ENCODE measurements around the gene RWDD4. TPM values are rescaled to one million over a fixed set of nuclear protein-coding genes. Genes with fewer than 3 reads are reported as not detected.
"Not testable (repeated sequence)": the region's sequence is repeated elsewhere in the genome, so short reads cannot be mapped to it uniquely, and the experiment has no call there.

The RWDD4 gene
- total RNA-seq, 1 donor from 2014 or later, result 31.5 TPM

DNA sequence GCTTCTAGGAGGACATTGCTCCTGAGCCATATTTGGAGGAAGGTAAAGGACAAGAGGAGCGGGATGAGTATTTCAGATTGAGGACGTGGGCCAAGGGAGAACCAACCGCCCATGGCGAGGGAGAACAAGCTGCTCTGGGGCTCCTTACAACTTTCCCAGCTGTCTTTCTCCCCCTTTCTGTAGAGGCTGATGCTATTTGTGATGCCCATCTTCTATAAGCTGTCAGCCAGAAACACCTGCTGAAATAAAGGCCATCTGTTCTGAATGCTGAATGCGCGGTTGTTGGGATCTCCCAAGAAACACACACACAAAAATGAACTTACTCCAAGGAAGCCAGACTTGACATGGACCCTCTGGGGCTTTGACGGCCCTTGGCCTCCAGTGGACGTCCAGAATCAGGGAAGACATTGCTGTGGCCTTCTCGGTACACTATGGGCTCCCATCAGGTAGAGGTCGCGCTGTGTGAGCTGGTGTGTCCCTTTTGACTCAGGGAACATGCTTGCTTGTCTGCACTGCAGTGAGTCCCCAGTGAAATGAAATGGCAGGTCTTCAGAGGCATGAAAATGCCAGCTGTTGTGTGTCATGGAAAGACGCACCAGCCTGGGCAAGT, 30.9 kb downstream of the RWDD4 start:
- Mint-ChIP-seq H3K4me1 (no peaks in the 10 kb centered on the region), H3K27me3 (no peaks in the 10 kb centered on the region), H3K27ac (no peak overlapping the region), H3K36me3 (ENCODE audit: low read depth) (no peaks in the 10 kb centered on the region), H3K9me3 (no peaks in the 10 kb centered on the region), H3K4me3 (no peak overlapping the region)
- intact Hi-C loops (cut with micrococcal nuclease), result no loop called here
- no peak for DNase-seq

DNA sequence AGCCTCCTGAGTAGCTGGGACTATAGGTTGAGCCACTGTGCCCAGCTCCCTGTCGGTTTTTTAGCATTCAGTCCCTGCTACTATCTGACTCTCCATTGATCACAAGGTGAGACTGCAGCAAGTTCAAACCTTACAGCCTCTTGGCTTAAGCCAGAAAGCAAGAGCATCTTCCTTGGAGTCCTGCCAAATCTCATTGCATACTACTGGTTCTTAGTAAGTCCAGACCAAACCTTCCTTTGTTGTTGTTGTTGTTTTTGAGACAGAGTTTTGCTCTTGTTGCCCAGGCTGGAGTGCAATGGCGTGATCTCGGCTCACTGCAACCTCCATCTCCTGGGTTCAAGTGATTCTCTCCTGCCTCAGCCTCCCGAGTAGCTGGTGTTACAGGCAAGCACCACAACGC, 31.7 kb downstream of the RWDD4 start:
- H3K4me1 Mint-ChIP-seq; H3K27ac Mint-ChIP-seq; DNase-seq; H3K4me3 Mint-ChIP-seq; intact Hi-C loops (cut with micrococcal nuclease); H3K9me3 Mint-ChIP-seq; H3K36me3 Mint-ChIP-seq (ENCODE audit: low read depth); H3K27me3 Mint-ChIP-seq: not testable (repeated sequence)

DNA sequence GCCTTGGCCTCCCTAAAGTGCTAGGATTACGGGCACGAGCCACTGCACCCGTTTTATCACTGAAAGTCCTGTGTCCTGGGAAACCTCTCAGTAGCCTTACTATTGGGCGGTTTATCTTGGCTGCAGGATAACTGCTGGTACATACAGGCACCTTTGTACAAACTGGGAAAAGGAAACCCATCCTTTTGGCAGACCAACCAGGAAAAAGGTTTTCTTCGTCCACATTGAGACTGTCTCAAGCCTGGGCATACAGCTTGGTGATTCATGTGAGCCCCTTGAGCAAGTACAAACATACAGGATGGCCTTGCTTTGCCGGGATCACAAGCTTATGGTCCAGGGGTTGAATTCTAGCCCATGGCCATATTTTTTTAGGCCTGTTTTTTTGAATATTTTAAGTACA, 32.8 kb downstream of the RWDD4 start:
- H3K36me3 Mint-ChIP-seq (ENCODE audit: low read depth), result no peaks in the 10 kb centered on the region
- no peak overlapping the region for H3K27ac Mint-ChIP-seq
- peaks cover 1% of the 10 kb centered on the region for H3K4me1 Mint-ChIP-seq
- DNase-seq, result no peak
- intact Hi-C loops (cut with micrococcal nuclease), result no loop called here
- H3K9me3 Mint-ChIP-seq, result no peaks in the 10 kb centered on the region
- peaks cover 1% of the 10 kb centered on the region for H3K27me3 Mint-ChIP-seq
- H3K4me3 Mint-ChIP-seq, result no peak overlapping the region

DNA sequence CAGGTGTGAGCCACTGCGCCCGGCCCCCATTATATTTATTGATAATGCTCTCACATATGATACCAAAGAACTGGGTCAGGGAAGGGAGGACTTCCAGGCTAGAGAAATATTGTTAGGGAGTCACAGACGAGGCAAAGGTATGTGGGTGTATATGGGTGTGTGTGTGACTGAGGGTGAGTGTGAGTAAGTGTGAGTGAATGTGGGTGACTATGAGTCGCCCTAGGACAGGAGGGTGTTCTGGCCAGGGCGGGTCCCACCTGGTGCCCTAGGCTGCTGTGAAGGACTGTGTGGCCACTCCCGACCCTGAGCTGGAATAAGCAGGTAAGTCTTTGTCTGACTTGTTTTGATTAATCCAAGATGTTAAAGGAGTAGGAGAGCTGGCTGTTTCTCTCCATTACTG, 34.4 kb downstream of the RWDD4 start:
- no peak overlapping the region for H3K27ac Mint-ChIP-seq
- no peaks in the 10 kb centered on the region for H3K9me3 Mint-ChIP-seq
- no peaks in the 10 kb centered on the region for H3K36me3 Mint-ChIP-seq (ENCODE audit: low read depth)
- peaks cover 1% of the 10 kb centered on the region for H3K4me1 Mint-ChIP-seq
- DNase-seq, result no peak
- H3K4me3 Mint-ChIP-seq, result no peak overlapping the region
- peaks cover 5% of the 10 kb centered on the region for H3K27me3 Mint-ChIP-seq
- intact Hi-C loops (cut with micrococcal nuclease), result no loop called here

DNA sequence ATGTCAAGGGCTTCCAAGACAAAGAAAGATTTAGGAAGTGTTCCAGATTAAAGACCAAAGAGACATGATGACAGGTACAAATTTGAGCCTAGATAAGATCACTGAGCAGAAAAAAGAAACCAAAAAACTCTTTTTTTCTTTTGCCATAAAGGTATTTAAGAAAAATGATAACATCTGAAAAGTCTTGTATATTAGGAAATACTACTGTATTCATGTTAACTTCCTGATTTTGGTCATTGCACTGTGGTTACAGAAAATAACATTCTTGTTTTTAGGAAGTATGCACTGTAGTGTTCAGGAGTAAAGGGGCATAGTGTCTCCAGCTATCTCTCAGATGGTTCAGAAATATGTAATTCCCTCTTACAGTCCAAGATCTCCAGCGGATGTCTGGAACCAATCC, 37.1 kb downstream of the RWDD4 start:
- Mint-ChIP-seq H3K9me3 (no peaks in the 10 kb centered on the region), H3K27me3 (peaks cover 5% of the 10 kb centered on the region), H3K4me3 (no peak overlapping the region), H3K36me3 (ENCODE audit: low read depth) (no peaks in the 10 kb centered on the region), H3K4me1 (peaks cover 1% of the 10 kb centered on the region), H3K27ac (no peak overlapping the region)
- DNase-seq, result no peak
- intact Hi-C loops (cut with micrococcal nuclease), result no loop called here

DNA sequence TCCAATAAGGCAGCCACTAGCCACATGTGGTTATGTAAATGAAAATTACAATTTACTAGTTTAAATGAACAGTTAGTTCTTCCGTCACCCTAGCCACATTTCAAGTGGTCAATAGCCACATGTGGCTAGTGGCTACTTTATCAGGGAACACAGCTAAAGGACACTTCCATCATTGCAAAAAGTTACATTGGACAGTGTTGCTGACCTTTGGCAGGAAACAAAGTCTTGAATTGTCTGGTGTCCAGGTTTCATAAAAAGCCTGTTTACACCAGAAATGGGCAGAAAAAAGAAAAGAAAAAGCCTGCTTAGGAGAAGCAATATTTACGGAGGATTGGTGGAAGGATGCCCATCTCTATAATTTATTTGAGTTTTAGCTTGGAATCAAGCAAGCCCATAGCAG, 38.6 kb downstream of the RWDD4 start:
- intact Hi-C loops (cut with micrococcal nuclease), result no loop called here
- peaks cover 1% of the 10 kb centered on the region for H3K4me1 Mint-ChIP-seq
- DNase-seq, result no peak
- H3K9me3 Mint-ChIP-seq, result no peaks in the 10 kb centered on the region
- no peak overlapping the region for H3K27ac Mint-ChIP-seq
- no peaks in the 10 kb centered on the region for H3K36me3 Mint-ChIP-seq (ENCODE audit: low read depth)
- no peak overlapping the region for H3K4me3 Mint-ChIP-seq
- H3K27me3 Mint-ChIP-seq, result peaks cover 5% of the 10 kb centered on the region

DNA sequence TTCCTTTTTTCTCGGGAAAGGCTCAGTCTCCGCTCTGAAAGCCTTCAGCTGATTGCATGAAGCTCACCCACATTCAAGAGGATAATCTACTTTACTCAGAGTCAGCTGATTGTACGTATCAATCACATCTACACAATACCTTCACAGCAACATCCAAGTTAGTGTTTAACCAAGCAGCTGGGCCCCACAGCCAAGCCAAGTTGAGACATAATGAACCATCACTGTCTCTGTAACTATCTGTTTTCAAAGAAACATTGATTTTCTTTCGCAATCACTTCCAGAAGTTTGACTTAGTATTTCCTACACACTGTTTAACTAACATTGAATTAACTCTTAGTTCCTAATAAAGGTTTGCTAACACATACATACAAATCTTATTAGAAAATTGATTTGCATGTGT, 40.3 kb downstream of the RWDD4 start:
- intact Hi-C loops (cut with micrococcal nuclease), result no loop called here
- H3K36me3 Mint-ChIP-seq (ENCODE audit: low read depth), result no peaks in the 10 kb centered on the region
- no peak overlapping the region for H3K27ac Mint-ChIP-seq
- H3K27me3 Mint-ChIP-seq, result peaks cover 7% of the 10 kb centered on the region
- H3K4me3 Mint-ChIP-seq, result no peak overlapping the region
- no peak for DNase-seq
- peaks cover 1% of the 10 kb centered on the region for H3K4me1 Mint-ChIP-seq
- no peaks in the 10 kb centered on the region for H3K9me3 Mint-ChIP-seq

DNA sequence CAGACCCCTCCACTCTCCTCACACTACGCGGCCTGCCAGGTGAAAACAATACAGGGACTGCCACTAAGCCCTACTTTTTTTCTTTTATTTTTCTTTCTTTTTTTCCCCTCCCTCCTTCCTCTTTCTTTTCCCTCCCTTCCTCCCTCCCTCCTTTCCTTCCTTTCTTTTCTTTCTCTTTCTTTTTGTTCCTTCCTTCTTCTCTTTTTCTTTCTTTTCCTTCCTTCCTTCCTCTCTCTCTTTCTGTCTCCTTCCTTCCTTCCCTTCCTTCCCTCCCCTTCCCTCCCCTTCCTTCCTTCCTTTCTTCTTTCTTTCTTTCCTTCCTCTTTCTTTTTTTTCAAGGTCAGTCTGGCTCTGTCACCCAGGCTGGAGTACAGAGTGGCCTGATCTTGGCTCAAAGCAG, 41.9 kb downstream of the RWDD4 start:
- H3K27ac Mint-ChIP-seq, result no peak overlapping the region
- peaks cover 1% of the 10 kb centered on the region for H3K4me1 Mint-ChIP-seq
- no peak overlapping the region for H3K4me3 Mint-ChIP-seq
- no peaks in the 10 kb centered on the region for H3K9me3 Mint-ChIP-seq
- no peak for DNase-seq
- intact Hi-C loops (cut with micrococcal nuclease), result no loop called here
- peaks cover 12% of the 10 kb centered on the region for H3K27me3 Mint-ChIP-seq
- H3K36me3 Mint-ChIP-seq (ENCODE audit: low read depth), result no peaks in the 10 kb centered on the region

DNA sequence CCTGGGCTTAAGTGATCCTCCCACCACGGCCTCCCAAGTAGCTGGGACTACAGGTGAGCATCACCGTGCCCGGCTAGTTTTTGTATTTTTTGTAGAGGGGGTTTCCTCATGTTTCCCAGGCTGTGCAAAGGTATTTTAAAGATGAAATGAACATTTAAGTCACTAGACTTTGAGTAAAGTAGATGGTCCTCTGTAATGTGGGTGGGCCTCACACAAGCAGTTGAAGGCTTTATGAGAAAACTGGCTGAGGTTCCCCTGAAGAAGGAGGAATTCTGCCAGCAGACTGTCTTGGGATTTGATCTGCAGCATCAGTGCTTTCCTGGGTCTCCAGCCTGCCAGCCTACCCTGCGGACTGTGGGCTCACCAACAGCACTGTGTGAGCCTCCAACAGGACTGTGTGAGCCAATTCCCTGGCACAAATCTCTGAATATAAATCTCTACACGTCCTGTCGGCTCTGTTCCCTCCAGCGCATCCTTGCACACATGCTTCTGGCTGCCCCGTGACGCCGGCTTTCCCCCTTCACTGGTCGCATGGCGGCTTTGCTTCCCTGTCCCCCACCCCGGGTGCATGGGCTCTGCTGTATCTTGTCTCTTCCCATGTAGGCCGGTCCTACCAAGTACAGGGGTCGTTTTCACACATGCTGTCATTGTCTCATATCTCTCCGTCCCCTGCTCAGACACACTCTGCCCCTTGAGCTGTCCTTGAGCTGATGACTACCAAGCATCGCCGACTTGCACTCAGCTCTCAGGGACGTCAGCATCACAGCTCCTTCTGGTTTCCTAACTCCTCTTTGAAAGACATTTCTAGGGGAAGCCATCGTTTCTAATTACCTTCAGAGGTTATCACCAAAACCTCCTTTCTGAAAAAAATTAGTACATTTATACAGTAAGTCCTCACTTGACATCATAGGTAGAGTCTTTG, 46.4 kb downstream of the RWDD4 start:
- intact Hi-C loops (cut with micrococcal nuclease), result no loop called here
- no peak for DNase-seq
- H3K4me3 Mint-ChIP-seq, result no peak overlapping the region
- H3K9me3 Mint-ChIP-seq, result no peaks in the 10 kb centered on the region
- peaks cover 9% of the 10 kb centered on the region for H3K27me3 Mint-ChIP-seq
- no peaks in the 10 kb centered on the region for H3K4me1 Mint-ChIP-seq
- no peak overlapping the region for H3K27ac Mint-ChIP-seq
- no peaks in the 10 kb centered on the region for H3K36me3 Mint-ChIP-seq (ENCODE audit: low read depth)

DNA sequence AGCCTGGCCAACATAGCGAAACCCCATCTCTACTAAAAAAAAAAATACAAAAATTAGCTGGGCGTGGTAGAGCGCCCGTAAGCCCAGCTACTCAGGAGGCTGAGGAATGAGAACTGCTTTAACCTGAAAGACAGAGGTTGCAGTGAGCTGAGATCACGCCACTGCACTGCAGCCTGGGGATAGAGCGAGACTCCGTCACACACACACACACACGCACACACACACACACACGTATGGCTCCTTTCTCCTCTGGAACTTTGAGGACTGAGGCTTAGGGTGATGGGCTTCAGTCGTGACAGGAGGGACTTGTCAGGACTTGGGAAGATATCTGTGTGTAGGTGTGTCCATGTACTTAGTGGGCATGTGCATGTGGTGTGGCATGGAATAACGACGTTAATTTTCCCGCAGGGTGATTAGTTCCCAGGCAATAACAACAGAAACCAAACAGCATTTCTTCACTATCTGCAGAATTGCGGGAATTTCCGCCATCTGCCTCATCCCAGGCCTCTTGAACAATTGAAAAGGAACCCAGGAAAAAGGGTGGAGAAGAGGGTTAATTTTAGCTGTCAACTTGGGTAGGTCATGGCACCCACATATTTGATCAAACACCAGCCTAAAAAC, 47.7 kb downstream of the RWDD4 start:
- no peak overlapping the region for H3K4me3 Mint-ChIP-seq
- DNase-seq, result no peak
- no peaks in the 10 kb centered on the region for H3K4me1 Mint-ChIP-seq
- H3K36me3 Mint-ChIP-seq (ENCODE audit: low read depth), result no peaks in the 10 kb centered on the region
- intact Hi-C loops (cut with micrococcal nuclease), result no loop called here
- peaks cover 9% of the 10 kb centered on the region for H3K27me3 Mint-ChIP-seq
- no peak overlapping the region for H3K27ac Mint-ChIP-seq
- no peaks in the 10 kb centered on the region for H3K9me3 Mint-ChIP-seq

DNA sequence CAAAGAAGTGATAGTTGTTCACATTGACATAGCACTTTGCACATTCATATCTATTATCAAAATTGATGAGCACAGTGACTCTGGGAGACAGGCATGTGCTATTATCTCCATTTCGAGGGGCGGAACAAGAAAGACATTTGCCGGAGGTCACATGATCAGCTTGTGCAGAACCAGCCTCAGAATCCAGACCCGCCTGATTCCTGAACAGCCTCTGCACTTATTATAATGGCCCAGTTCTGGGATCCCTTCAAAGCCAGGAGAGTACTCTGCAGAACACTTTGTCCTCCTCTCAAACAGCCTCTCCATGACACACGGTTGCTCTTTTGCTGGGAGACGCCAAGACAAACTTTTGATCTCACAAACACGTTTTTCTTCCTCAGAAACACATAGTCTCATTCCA, 48.4 kb downstream of the RWDD4 start:
- intact Hi-C loops (cut with micrococcal nuclease), result no loop called here
- H3K4me1 Mint-ChIP-seq, result no peaks in the 10 kb centered on the region
- no peak overlapping the region for H3K4me3 Mint-ChIP-seq
- peaks cover 9% of the 10 kb centered on the region for H3K27me3 Mint-ChIP-seq
- no peak for DNase-seq
- no peaks in the 10 kb centered on the region for H3K9me3 Mint-ChIP-seq
- H3K27ac Mint-ChIP-seq, result no peak overlapping the region
- no peaks in the 10 kb centered on the region for H3K36me3 Mint-ChIP-seq (ENCODE audit: low read depth)

DNA sequence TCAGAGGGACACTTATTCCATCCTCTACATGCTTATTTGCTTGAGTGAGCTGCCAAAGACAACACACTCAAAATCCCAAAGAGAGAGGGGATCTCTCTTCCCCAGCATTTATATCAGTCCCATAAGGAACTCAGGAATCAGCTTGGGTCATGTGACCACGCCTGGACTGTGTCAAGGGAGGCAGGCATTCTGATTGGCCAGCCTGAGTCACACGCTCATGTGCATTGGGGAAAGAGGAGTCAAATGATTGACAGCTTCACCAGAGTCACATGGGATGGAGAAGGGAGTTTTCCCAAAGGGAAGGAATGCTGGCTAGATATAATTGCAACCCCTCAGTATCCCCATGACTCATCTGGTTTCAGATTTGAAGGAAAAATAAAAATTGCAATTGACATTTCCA, 49.0 kb downstream of the RWDD4 start:
- intact Hi-C loops (cut with micrococcal nuclease), result no loop called here
- H3K4me1 Mint-ChIP-seq, result no peaks in the 10 kb centered on the region

DNA sequence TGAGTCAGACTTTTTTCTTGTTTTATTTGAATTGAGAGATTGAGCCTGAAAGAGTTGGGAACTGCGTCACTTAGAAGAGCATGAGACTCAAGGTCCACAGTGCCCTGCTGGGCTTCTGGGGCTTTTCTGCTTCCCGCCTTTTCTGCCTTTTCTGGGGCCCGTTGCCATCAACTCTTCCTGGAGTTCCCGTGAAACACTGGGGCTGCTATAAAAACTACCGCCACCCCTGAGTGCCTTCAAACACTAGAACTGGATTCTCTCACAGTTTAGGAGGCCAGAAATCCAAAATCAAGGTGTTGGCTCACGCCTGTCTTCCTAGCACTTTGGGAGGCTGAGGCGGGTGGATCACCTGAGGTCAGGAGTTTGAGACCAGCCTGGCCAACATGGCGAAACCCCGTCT, 49.8 kb downstream of the RWDD4 start:
- intact Hi-C loops (cut with micrococcal nuclease), result no loop called here
- H3K4me1 Mint-ChIP-seq, result no peaks in the 10 kb centered on the region
- no peaks in the 10 kb centered on the region for H3K36me3 Mint-ChIP-seq (ENCODE audit: low read depth)
- H3K4me3 Mint-ChIP-seq, result no peak overlapping the region
- H3K9me3 Mint-ChIP-seq, result no peaks in the 10 kb centered on the region
- peaks cover 9% of the 10 kb centered on the region for H3K27me3 Mint-ChIP-seq
- DNase-seq, result no peak
- no peak overlapping the region for H3K27ac Mint-ChIP-seq

More for the DNA sequence above, 49.0 kb downstream of the RWDD4 start:
- no peak overlapping the region for H3K27ac Mint-ChIP-seq
- no peak overlapping the region for H3K4me3 Mint-ChIP-seq
- H3K27me3 Mint-ChIP-seq, result peaks cover 9% of the 10 kb centered on the region
- no peak for DNase-seq
- no peaks in the 10 kb centered on the region for H3K36me3 Mint-ChIP-seq (ENCODE audit: low read depth)
- H3K9me3 Mint-ChIP-seq, result no peaks in the 10 kb centered on the region

DNA sequence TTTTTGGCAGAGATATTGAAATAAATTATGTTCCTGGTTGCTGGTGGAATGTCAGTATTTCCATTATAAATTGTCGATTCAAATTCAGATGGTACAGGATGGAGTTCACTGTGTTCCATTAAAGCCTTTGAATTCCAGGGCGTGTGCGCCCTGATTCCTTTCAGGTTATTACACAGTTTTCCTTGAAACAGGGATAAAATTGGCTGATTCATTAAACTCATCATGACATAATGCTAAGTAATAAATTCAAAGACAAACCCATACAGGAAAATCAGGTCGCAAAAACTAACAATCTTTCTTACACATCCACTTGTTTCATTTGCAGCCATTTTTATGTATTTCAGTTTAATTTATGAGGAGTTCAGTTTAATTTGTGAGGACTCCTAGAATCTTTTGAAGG, 51.1 kb downstream of the RWDD4 start:
- H3K27me3 Mint-ChIP-seq, result peaks cover 3% of the 10 kb centered on the region
- no peak overlapping the region for H3K27ac Mint-ChIP-seq
- no peaks in the 10 kb centered on the region for H3K36me3 Mint-ChIP-seq (ENCODE audit: low read depth)
- H3K4me3 Mint-ChIP-seq, result no peak overlapping the region
- no peaks in the 10 kb centered on the region for H3K4me1 Mint-ChIP-seq
- no peak for DNase-seq
- intact Hi-C loops (cut with micrococcal nuclease), result no loop called here
- no peaks in the 10 kb centered on the region for H3K9me3 Mint-ChIP-seq

Measured in activated CD4-positive, alpha-beta T cell treated with anti-CD3 and anti-CD28 coated beads, Interleukin-2, amount 10 ng/mL, durations not matched to agents 24 days and 14 days (primary cell).